K562 (cell line): Measurements from ENCODE around the gene HRNR. TPM values are rescaled to one million over a fixed set of nuclear protein-coding genes. Genes with fewer than 3 reads are reported as not detected.

Experiments used
- ATAC-seq: fragments of 200-7000 bp; cut with Tn5 transposase; 3 replicates; pipeline ENCODE4 v1.9.1; 2020; ENCODE audit warnings: moderate library complexity
- BruUV-seq: library from RNA; stranded (reverse); fragments of 400-500 nt; replicated peaks from 2 replicates; lab custom pipeline; 2021; lab: Mats Ljungman, UMichigan
- CTCF ChIA-PET: fragments of 300-600 bp; formaldehyde crosslinking; extraction: SDS; loops from one replicate; lab custom pipeline; 2021; ENCODE audit warnings: low intra/inter-chr PET ratio; lab: Yijun Ruan, JAX
- POLR2A ChIA-PET: fragments of 300-600, 350-650 bp; sonication (Branson Sonifier 250); formaldehyde crosslinking; extraction: SDS; loops from one replicate; lab custom pipeline; 2021; ENCODE audit warnings: antibody characterized with exemption, inconsistent platforms; lab: Yijun Ruan, JAX
- DNase-seq, 4 experiments: peaks; one replicate each; pipeline versions ENCODE4 v3.0.0 to v3.0.0-alpha.2; 2011 to 2018; ENCODE audit warnings: low spot score in 3 of 4, mixed read lengths in 3 of 4; ENCODE audit errors: extremely low read depth in 1 of 4
- FAIRE-seq: peaks from 2 replicates; lab custom pipeline; 2011; peaks lifted over from hg19 to GRCh38; lab: Jason Lieb, UNC
- H2AFZ ChIP-seq: 2 replicates; pipeline ENCODE4 v1.6.0; 2011; ENCODE audit warnings: low read depth, low read length, control low read depth, inconsistent platforms
- H3K27ac ChIP-seq: fragments of 200-600 bp; 3 replicates; pipeline ENCODE4 v1.8.0; 2011; ENCODE audit warnings: low read depth, mild to moderate bottlenecking, control low read depth, inconsistent platforms, low read length, moderate library complexity, mixed read lengths; ENCODE audit errors: extremely low read depth
- H3K27me3 ChIP-seq, 2 experiments: fragments of 300-600 bp in 1 of 2; 2 replicates in 1 of 2; 3 replicates in 1 of 2; pipeline versions ENCODE4 v1.6.0 to v1.8.0; 2011; ENCODE audit warnings: inconsistent platforms in 2 of 2, low read length in 2 of 2, mild to moderate bottlenecking in 1 of 2, mixed read lengths in 1 of 2, moderate library complexity in 1 of 2; ENCODE audit not compliant: control insufficient read depth in 2 of 2, insufficient read depth in 2 of 2
- H3K36me3 ChIP-seq: fragments of 300-600 bp; 3 replicates; pipeline ENCODE4 v1.8.0; 2011; ENCODE audit warnings: mild to moderate bottlenecking, low read length, inconsistent platforms; ENCODE audit not compliant: control insufficient read depth, insufficient read depth
- H3K4me1 ChIP-seq, 2 experiments: fragments of 200-600 bp in 1 of 2; replicated peaks in 1 of 2; 2 replicates in 1 of 2; 3 replicates in 1 of 2; pipeline versions ENCODE4 v1.5.1 to v1.8.0; 2011; ENCODE audit warnings: inconsistent platforms in 2 of 2, low read length in 2 of 2, mild to moderate bottlenecking in 1 of 2, mixed read lengths in 1 of 2, moderate library complexity in 1 of 2; ENCODE audit not compliant: control insufficient read depth in 2 of 2, insufficient read depth in 2 of 2
- H3K4me2 ChIP-seq: 2 replicates; pipeline ENCODE4 v1.6.1; 2011; ENCODE audit warnings: low read length, control low read depth, inconsistent platforms, mixed read lengths; ENCODE audit not compliant: insufficient read depth
- H3K4me3 ChIP-seq: fragments of 200-600 bp; sonication (generic), shearing (Covaris generic); 2 replicates; pipeline ENCODE4 v1.5.1; 2016; ENCODE audit warnings: control low read depth, inconsistent platforms
- H3K79me2 ChIP-seq: fragments of 200-600 bp; 3 replicates; pipeline ENCODE4 v1.8.0; 2011; ENCODE audit warnings: low read length, inconsistent platforms; ENCODE audit not compliant: control insufficient read depth, insufficient read depth
- H3K9ac ChIP-seq, 2 experiments: 2 replicates each; pipeline versions ENCODE4 v1.6.0 to v1.6.1; 2011; ENCODE audit warnings: low read depth in 2 of 2, low read length in 2 of 2, control low read depth in 1 of 2, inconsistent platforms in 1 of 2, mild to moderate bottlenecking in 1 of 2, mixed read lengths in 1 of 2; ENCODE audit not compliant: insufficient read depth in 1 of 2
- H3K9me1 ChIP-seq: one replicate; pipeline ENCODE4 v1.6.0; 2011; ENCODE audit warnings: inconsistent platforms, mild to moderate bottlenecking, low read length, moderate library complexity; ENCODE audit not compliant: control insufficient read depth, insufficient read depth
- H3K9me3 ChIP-seq: replicated peaks from 2 replicates; pipeline ENCODE4 v1.5.1; 2011; ENCODE audit warnings: low read depth, low read length, inconsistent platforms; ENCODE audit not compliant: control insufficient read depth, insufficient read depth
- H4K20me1 ChIP-seq: replicated peaks from 2 replicates; pipeline ENCODE4 v1.6.1; 2011; ENCODE audit warnings: low read length, inconsistent platforms, mixed read lengths; ENCODE audit not compliant: control insufficient read depth, insufficient read depth
- CREM ChIP-seq: IDR thresholded peaks from 2 replicates; pipeline ENCODE4 v1.6.1; 2014; ENCODE audit warnings: antibody characterized with exemption, low read depth
- CTCF ChIP-seq, 3 experiments: IDR thresholded peaks in 2 of 3; conservative IDR thresholded peaks in 1 of 3; 2 replicates each; pipeline ENCODE4 v1.5.1; 2011 to 2012; ENCODE audit warnings: low read length in 3 of 3, mild to moderate bottlenecking in 3 of 3, control low read depth in 2 of 3, improper control_type of control experiment in 1 of 3, inconsistent platforms in 1 of 3, low read depth in 1 of 3, mixed read lengths in 1 of 3, moderate library complexity in 1 of 3; ENCODE audit not compliant: insufficient read depth in 2 of 3
- GTF2A2 ChIP-seq: IDR thresholded peaks from 2 replicates; pipeline ENCODE4 v1.6.1; 2016; ENCODE audit warnings: mild to moderate bottlenecking, missing genetic modification characterization, missing compliant biosample characterization
- GTF2E2 ChIP-seq: fragments of 200-800 bp; sonication (Bioruptor generic); IDR thresholded peaks from 2 replicates; pipeline ENCODE4 v1.6.1; 2016; ENCODE audit warnings: missing genetic modification characterization, missing compliant biosample characterization
- NFE2 ChIP-seq: IDR thresholded peaks from 2 replicates; pipeline ENCODE4 v1.6.1; 2014; ENCODE audit warnings: antibody characterized with exemption, low read depth
- U2AF1 ChIP-seq: fragments of 200-400 bp; formaldehyde crosslinking; optimal IDR thresholded peaks from 2 replicates; pipeline ENCODE3; 2017; ENCODE audit warnings: mild to moderate bottlenecking, low read depth, low read length, moderate library complexity
- ZFP1 ChIP-seq: fragments of 450-650 bp; formaldehyde crosslinking; IDR thresholded peaks from 2 replicates; pipeline ENCODE4 v1.4.0; 2020; ENCODE audit warnings: mild to moderate bottlenecking, mixed read lengths
- ZNF354B ChIP-seq: fragments of 250-450 bp; sonication (Bioruptor Pico); IDR thresholded peaks from 2 replicates; pipeline ENCODE4 v1.4.0; 2020
- WGBS: fragments of 100-300 bp; shearing (Covaris generic); methylation state at CpG from one replicate; pipeline ENCODE4 v1.1.6; 2016; ENCODE audit warnings: low coverage, mixed read lengths; ENCODE audit not compliant: insufficient coverage; ENCODE audit errors: missing lambda C conversion rate; 5-methylcytosine and 5-hydroxymethylcytosine counted together
- in situ Hi-C: fragments of 300-500 bp; cut with MboI; formaldehyde crosslinking; loops from 4 replicates; pipeline ENCODE4 v1.15.0; 2018; ENCODE audit warnings: inconsistent platforms, mixed read lengths
- intact Hi-C: fragments of 100-400 bp; cut with micrococcal nuclease; formaldehyde crosslinking; loops from 2 replicates; pipeline ENCODE4 v1.14.2; 2022
- polyA plus RNA-seq, 8 experiments: library from polyadenylated mRNA; depleted of rRNA in 4 of 8; stranded (reverse) in 5 of 8; unstranded in 3 of 8; fragments of >200 nt; fragmentation: Nextera tagmentation in 2 of 8; fragmentation: Illumina TruSeq in 1 of 8; extraction: Ambion mirVana in 2 of 8; extraction: Trizol in 1 of 8; gene quantifications; 2 replicates each; pipeline versions ENCODE4 v1.2.1 to v1.2.3, GENCODE V29; 2011 to 2014; ENCODE audit warnings: inconsistent platforms in 1 of 8, missing spikeins in 1 of 8
- total RNA-seq, 7 experiments: library from RNA; depleted of rRNA in 6 of 7; stranded (reverse); fragments of >200 nt in 6 of 7; fragmentation: Illumina TruSeq in 2 of 7; extraction: Trizol in 2 of 7; gene quantifications; 2 replicates each; pipeline versions ENCODE4 v1.2.1 to v1.2.3, GENCODE V29; 2011 to 2021; ENCODE audit warnings: low replicate concordance in 1 of 7
- TF ChIP-seq, protein P1 (sequence below): fragments of 450-650 bp; formaldehyde crosslinking; IDR thresholded peaks from 2 replicates; pipeline ENCODE4 v1.4.0; 2020; ENCODE audit warnings: mild to moderate bottlenecking, moderate library complexity

Gene HRNR
- total and polyA plus RNA-seq, 9 of the 15 experiments (the other 6 are each of a cell fraction or from before 2014, with no cell fraction given): not detected

DNA sequence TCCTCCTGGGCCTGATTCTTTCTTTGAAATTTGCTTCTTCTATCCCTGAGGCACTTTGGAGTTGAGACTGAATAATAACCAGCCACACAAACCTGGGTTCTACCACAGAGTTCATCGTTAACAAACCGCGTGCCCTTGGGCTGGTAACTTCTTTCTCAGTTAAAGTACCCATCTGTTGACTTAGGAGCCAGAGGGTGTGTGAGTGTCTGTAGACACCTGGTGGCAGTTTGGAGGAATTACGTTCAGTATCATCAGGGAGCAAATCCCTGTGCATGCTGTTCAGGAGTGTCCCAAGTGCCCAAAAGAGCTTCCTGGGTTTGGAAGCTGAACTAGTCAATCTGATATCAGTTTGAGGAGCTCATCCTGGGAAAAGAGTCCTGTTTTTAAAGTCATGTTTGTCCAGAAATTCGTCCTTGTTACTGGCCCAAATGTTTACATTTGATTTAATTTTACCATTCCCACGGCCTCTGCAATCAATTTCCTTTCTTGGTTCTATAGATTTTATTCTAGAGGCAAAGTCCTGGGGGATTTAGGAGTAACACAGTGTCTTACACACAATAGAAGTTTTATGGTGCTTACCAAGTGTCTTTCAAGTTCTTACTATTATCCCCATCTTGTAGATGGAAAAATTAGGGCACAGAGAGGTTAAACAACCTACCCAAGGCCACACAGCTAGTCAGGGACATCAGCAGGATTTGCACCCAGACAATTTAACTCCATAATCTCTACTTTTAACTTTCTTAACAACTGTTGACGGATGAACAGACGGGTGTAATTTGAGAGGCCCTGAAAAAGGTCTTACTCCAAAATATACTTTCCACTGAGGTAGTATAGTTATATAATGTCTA, 38.2 kb downstream of the HRNR start:
- POLR2A ChIA-PET: no interaction called here
- in situ Hi-C loops: no loop called here
- TF ChIP-seq GTF2A2 (tag) (no peak), ZFP1 (no peak), U2AF1 (no peak), NFE2 (no peak), CREM (no peak), CTCF (IDR thresholded peaks at IDR 0.05 in 2 of 3, conservative IDR thresholded peaks at IDR 0.05 in 1 of 3; ENCODE audit: insufficient read depth in 2 of 3, low read depth in 1 of 3, low read length in 3 of 3) (peak; percentile 65 to 86 (median 79)), GTF2E2 (tag) (no peak), ZNF354B (no peak)
- TF ChIP-seq, protein P1, sequence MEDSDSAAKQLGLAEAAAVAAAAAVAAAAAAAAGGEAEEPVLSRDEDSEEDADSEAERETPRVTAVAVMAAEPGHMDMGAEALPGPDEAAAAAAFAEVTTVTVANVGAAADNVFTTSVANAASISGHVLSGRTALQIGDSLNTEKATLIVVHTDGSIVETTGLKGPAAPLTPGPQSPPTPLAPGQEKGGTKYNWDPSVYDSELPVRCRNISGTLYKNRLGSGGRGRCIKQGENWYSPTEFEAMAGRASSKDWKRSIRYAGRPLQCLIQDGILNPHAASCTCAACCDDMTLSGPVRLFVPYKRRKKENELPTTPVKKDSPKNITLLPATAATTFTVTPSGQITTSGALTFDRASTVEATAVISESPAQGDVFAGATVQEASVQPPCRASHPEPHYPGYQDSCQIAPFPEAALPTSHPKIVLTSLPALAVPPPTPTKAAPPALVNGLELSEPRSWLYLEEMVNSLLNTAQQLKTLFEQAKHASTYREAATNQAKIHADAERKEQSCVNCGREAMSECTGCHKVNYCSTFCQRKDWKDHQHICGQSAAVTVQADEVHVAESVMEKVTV (CRISPR knock-in tag): peak; percentile 74

More for the DNA sequence above, 38.2 kb downstream of the HRNR start:
- H4K20me1 ChIP-seq: no peaks in the 10 kb centered on the region
- BruUV-seq: no TSS peak
- peak; percentile 41 to 68 (median 58) for DNase-seq
- no peaks in the 10 kb centered on the region for H3K9me1 ChIP-seq
- no peaks in the 10 kb centered on the region for H3K9me3 ChIP-seq
- no peak overlapping the region for H3K9ac ChIP-seq
- no peak overlapping the region for H2AFZ ChIP-seq
- no peak overlapping the region for H3K4me2 ChIP-seq
- H3K27me3 ChIP-seq: no peaks in the 10 kb centered on the region
- intact Hi-C loops: loop anchor here (1.0 to 10.0 kb wide), 2 partner anchors 133 to 251 kb away; no protein-coding TSS in a partner anchor
- WGBS: 3% methylated on average over 8 of the region's 8 CpGs
- no peak overlapping the region for H3K27ac ChIP-seq
- CTCF ChIA-PET: interaction anchor here (1.1 to 2.9 kb wide), 4 partner anchors 44 to 272 kb away, joined by 3 to 34 read pairs (median 11); no protein-coding TSS in a partner anchor
- no peaks in the 10 kb centered on the region for H3K79me2 ChIP-seq
- ATAC-seq: peak; percentile 86
- no peaks in the 10 kb centered on the region for H3K36me3 ChIP-seq
- H3K4me3 ChIP-seq: no peak overlapping the region
- H3K4me1 ChIP-seq: peaks cover 0 to 8% of the 10 kb centered on the region in 2 experiments; a peak in 1 of 5 replicates
- peak; percentile 91 for FAIRE-seq
